ENCODE measurements around the gene DLK1. TPM values are rescaled to one million over a fixed set of nuclear protein-coding genes. Genes with fewer than 3 reads are reported as not detected.

DLK1 gene
- total and polyA plus RNA-seq, 10 donors = 0.17 to 0.79 (median 0.38) TPM; not detected in 7

GRCh38 chr14:100783630-100784370 lies 57.1 kb downstream of the DLK1 start:
- TF ChIP-seq CTCF (IDR thresholded peaks at IDR 0.05 in 8 of 11, conservative IDR thresholded peaks at IDR 0.05 in 3 of 11) = no peak
- TF ChIP-seq POLR2A (IDR thresholded peaks at IDR 0.05) = no peak
- TF ChIP-seq POLR2AphosphoS5 (IDR thresholded peaks at IDR 0.05) = no peak
- Histone ChIP-seq H3K27ac (no peak overlapping the region), H3K4me1 (peaks cover 0 to 19% (median 0%) of the 10 kb centered on the region in 6 donors), H3K36me3 (no peaks in the 10 kb centered on the region), H3K27me3 (replicated peaks in 1 of 7) (peaks cover 0 to 3% (median 0%) of the 10 kb centered on the region in 7 donors), H3K4me3 (no peak overlapping the region), H3K9me3 (no peaks in the 10 kb centered on the region)
- 91 to 94% (median 91%) methylated on average over 20 to 27 of the region's 27 CpGs for WGBS, 5 donors
- DNase-seq = peak; percentile 59
- intact Hi-C loops (cut with DNase I; ENCODE audit: low total_unique reads) = no loop called here

GRCh38 chr14:100784523-100785337 lies 58.0 kb downstream of the DLK1 start:
- H3K36me3 ChIP-seq = no peaks in the 10 kb centered on the region
- DNase-seq = peak; percentile 69
- H3K27ac ChIP-seq = no peak overlapping the region
- 83 to 92% (median 87%) methylated on average over 11 of the region's 11 CpGs for WGBS, 5 donors
- no peak overlapping the region for H3K4me3 ChIP-seq
- TF ChIP-seq POLR2A (IDR thresholded peaks at IDR 0.05) (no peak), POLR2AphosphoS5 (IDR thresholded peaks at IDR 0.05) (no peak), CTCF (IDR thresholded peaks at IDR 0.05 in 8 of 11, conservative IDR thresholded peaks at IDR 0.05 in 3 of 11) (no peak)
- intact Hi-C loops (cut with DNase I; ENCODE audit: low total_unique reads) = no loop called here
- no peaks in the 10 kb centered on the region for H3K9me3 ChIP-seq
- peaks cover 0 to 21% (median 0%) of the 10 kb centered on the region in 6 donors for H3K4me1 ChIP-seq
- H3K27me3 ChIP-seq (replicated peaks in 1 of 7) = peaks cover 0 to 3% (median 0%) of the 10 kb centered on the region in 7 donors

- Histone ChIP-seq H3K27ac (no peak overlapping the region), H3K9me3 (no peaks in the 10 kb centered on the region), H3K27me3 (replicated peaks in 1 of 7) (peaks cover 0 to 3% (median 0%) of the 10 kb centered on the region in 7 donors), H3K4me3 (no peak overlapping the region), H3K36me3 (no peaks in the 10 kb centered on the region), H3K4me1 (peaks cover 0 to 21% (median 0%) of the 10 kb centered on the region in 6 donors)
- 63 to 89% (median 86%) methylated on average over 4 of the region's 4 CpGs for WGBS, 5 donors
- intact Hi-C loops (cut with DNase I; ENCODE audit: low total_unique reads) = no loop called here
- TF ChIP-seq CTCF (IDR thresholded peaks at IDR 0.05 in 8 of 11, conservative IDR thresholded peaks at IDR 0.05 in 3 of 11) = no peak
- TF ChIP-seq POLR2AphosphoS5 (IDR thresholded peaks at IDR 0.05) = no peak
- no peak for TF ChIP-seq POLR2A (IDR thresholded peaks at IDR 0.05)
- DNase-seq = no peak
Observed at GRCh38 chr14:100785338-100785615, 58.6 kb downstream of the DLK1 start.

- H3K36me3 ChIP-seq = no peaks in the 10 kb centered on the region
- peak; percentile 48 for DNase-seq
Observed at GRCh38 chr14:100785626-100786025, 58.9 kb downstream of the DLK1 start.

More at GRCh38 chr14:100785626-100786025, 58.9 kb downstream of the DLK1 start:
- H3K27ac ChIP-seq = no peak overlapping the region
- intact Hi-C loops (cut with DNase I; ENCODE audit: low total_unique reads) = no loop called here
- H3K9me3 ChIP-seq = no peaks in the 10 kb centered on the region
- no peak overlapping the region for H3K4me3 ChIP-seq
- no peak for TF ChIP-seq CTCF (IDR thresholded peaks at IDR 0.05 in 8 of 11, conservative IDR thresholded peaks at IDR 0.05 in 3 of 11)
- H3K4me1 ChIP-seq = peaks cover 0 to 21% (median 0%) of the 10 kb centered on the region in 6 donors
- peaks cover 0 to 4% (median 0%) of the 10 kb centered on the region in 7 donors for H3K27me3 ChIP-seq (replicated peaks in 1 of 7)
- 91 to 96% (median 93%) methylated on average over 7 of the region's 7 CpGs for WGBS, 5 donors

Data from spleen (tissue), 11 donors.